H9 (cell line): ENCODE data around the gene C1orf159. TPM values are rescaled to one million over a fixed set of nuclear protein-coding genes. Genes with fewer than 3 reads are reported as not detected.

Source experiments
- DNase-seq: peaks from one replicate; pipeline ENCODE4 v3.0.0-alpha.2; 2017
- H2AFZ ChIP-seq: one replicate; pipeline ENCODE4 v1.6.1; 2013; ENCODE audit warnings: mild to moderate bottlenecking, low read length, control low read depth, moderate library complexity
- H2AK5ac ChIP-seq: 2 replicates; pipeline ENCODE4 v1.6.1; 2013; ENCODE audit warnings: low read length, control low read depth, mixed read lengths; ENCODE audit not compliant: insufficient read length
- H2BK120ac ChIP-seq: one replicate; pipeline ENCODE4 v1.6.1; 2013; ENCODE audit warnings: low read depth, mild to moderate bottlenecking, low read length, control low read depth, inconsistent platforms; ENCODE audit not compliant: poor library complexity, severe bottlenecking
- H2BK12ac ChIP-seq: 2 replicates; pipeline ENCODE4 v1.6.1; 2013; ENCODE audit warnings: low read length, control low read depth, mixed read lengths, low read depth; ENCODE audit not compliant: insufficient read length
- H2BK15ac ChIP-seq: 2 replicates; pipeline ENCODE4 v1.6.1; 2013; ENCODE audit warnings: low read depth, low read length, control low read depth
- H2BK20ac ChIP-seq: one replicate; pipeline ENCODE4 v1.6.1; 2013; ENCODE audit warnings: low read depth, mild to moderate bottlenecking, low read length, control low read depth, inconsistent platforms; ENCODE audit not compliant: poor library complexity, severe bottlenecking
- H2BK5ac ChIP-seq: 2 replicates; pipeline ENCODE4 v1.6.1; 2013; ENCODE audit warnings: low read length, control low read depth, mixed read lengths; ENCODE audit not compliant: insufficient read length
- H3K14ac ChIP-seq: 2 replicates; pipeline ENCODE4 v1.6.1; 2013; ENCODE audit warnings: low read length, control low read depth; ENCODE audit not compliant: insufficient read depth
- H3K18ac ChIP-seq: 2 replicates; pipeline ENCODE4 v1.6.1; 2013; ENCODE audit warnings: low read depth, mild to moderate bottlenecking, mixed read lengths, low read length, control low read depth; ENCODE audit not compliant: insufficient read length
- H3K23ac ChIP-seq: 2 replicates; pipeline ENCODE4 v1.6.1; 2013; ENCODE audit warnings: low read length, control low read depth, mixed read lengths, low read depth; ENCODE audit not compliant: insufficient read length
- H3K23me2 ChIP-seq: 2 replicates; pipeline ENCODE4 v1.6.1; 2013; ENCODE audit warnings: low read depth, mild to moderate bottlenecking, mixed read lengths, low read length, control low read depth; ENCODE audit not compliant: insufficient read length, poor library complexity, severe bottlenecking
- H3K27ac ChIP-seq: 2 replicates; pipeline ENCODE4 v1.5.1; 2013; ENCODE audit warnings: low read length, control low read depth, mixed read lengths, low read depth; ENCODE audit not compliant: insufficient read length
- H3K27me3 ChIP-seq: 2 replicates; pipeline ENCODE4 v1.6.1; 2013; ENCODE audit warnings: low read length, control low read depth, inconsistent platforms; ENCODE audit not compliant: insufficient read depth
- H3K4ac ChIP-seq: 2 replicates; pipeline ENCODE4 v1.6.1; 2013; ENCODE audit warnings: low read depth, mild to moderate bottlenecking, control low read depth, inconsistent platforms, low read length, moderate library complexity
- H3K4me1 ChIP-seq: 2 replicates; pipeline ENCODE4 v1.6.1; 2013; ENCODE audit warnings: low read length, control low read depth, inconsistent platforms; ENCODE audit not compliant: insufficient read depth
- H3K4me2 ChIP-seq: 2 replicates; pipeline ENCODE4 v1.6.1; 2013; ENCODE audit warnings: low read length, control low read depth, mixed read lengths; ENCODE audit not compliant: insufficient read length, insufficient read depth
- H3K56ac ChIP-seq: 2 replicates; pipeline ENCODE4 v1.6.1; 2013; ENCODE audit warnings: low read depth, mild to moderate bottlenecking, mixed read lengths, low read length, control low read depth; ENCODE audit not compliant: insufficient read length
- H3K79me1 ChIP-seq: 2 replicates; pipeline ENCODE4 v1.6.1; 2013; ENCODE audit warnings: low read depth, mild to moderate bottlenecking, moderate library complexity, low read length, control low read depth, inconsistent platforms; ENCODE audit not compliant: insufficient read depth, poor library complexity, severe bottlenecking
- H3K79me2 ChIP-seq: 2 replicates; pipeline ENCODE4 v1.6.1; 2013; ENCODE audit warnings: low read length, control low read depth, inconsistent platforms; ENCODE audit not compliant: insufficient read depth
- H3K9ac ChIP-seq: 2 replicates; pipeline ENCODE4 v1.6.1; 2013; ENCODE audit warnings: low read length, control low read depth, mixed read lengths; ENCODE audit not compliant: insufficient read length; ENCODE audit errors: extremely low read depth
- H3K9me3 ChIP-seq: one replicate; pipeline ENCODE4 v1.6.1; 2013; ENCODE audit warnings: low read depth, low read length, inconsistent platforms; ENCODE audit not compliant: control insufficient read depth
- H3T11ph ChIP-seq: one replicate; pipeline ENCODE4 v1.6.1; 2013; ENCODE audit warnings: mild to moderate bottlenecking, low read length, control low read depth, inconsistent platforms
- H4K20me1 ChIP-seq: one replicate; pipeline ENCODE4 v1.6.1; 2013; ENCODE audit not compliant: control insufficient read depth, insufficient read length, insufficient read depth
- H4K5ac ChIP-seq: 2 replicates; pipeline ENCODE4 v1.6.1; 2013; ENCODE audit warnings: low read depth, mild to moderate bottlenecking, mixed read lengths, low read length, control low read depth; ENCODE audit not compliant: insufficient read length
- H4K8ac ChIP-seq: replicated peaks from 2 replicates; pipeline ENCODE4 v1.6.1; 2013; ENCODE audit warnings: low read length, control low read depth, mixed read lengths, low read depth; ENCODE audit not compliant: insufficient read length
- H4K91ac ChIP-seq: 2 replicates; pipeline ENCODE4 v1.6.1; 2013; ENCODE audit warnings: low read depth, mild to moderate bottlenecking, moderate library complexity, mixed read lengths, low read length, control low read depth; ENCODE audit not compliant: insufficient read length
- H3K27ac Mint-ChIP-seq, 3 experiments: 2 replicates in 2 of 3; 3 replicates in 1 of 3; pipeline ENCODE4 v1.8.0; 2020 to 2021; ENCODE audit warnings: mixed read lengths in 3 of 3, mild to moderate bottlenecking in 1 of 3, moderate library complexity in 1 of 3
- H3K27me3 Mint-ChIP-seq: 2 replicates; pipeline ENCODE4 v1.8.0; 2021; ENCODE audit warnings: low read depth, mild to moderate bottlenecking, moderate library complexity, mixed read lengths
- H3K36me3 Mint-ChIP-seq, 3 experiments: 2 replicates in 2 of 3; 3 replicates in 1 of 3; pipeline ENCODE4 v1.8.0; 2020 to 2021; ENCODE audit warnings: low read depth in 3 of 3, mixed read lengths in 3 of 3; ENCODE audit not compliant: insufficient read depth in 1 of 3
- H3K4me1 Mint-ChIP-seq, 2 experiments: 2 replicates each; pipeline ENCODE4 v1.8.0; 2020; ENCODE audit warnings: mixed read lengths in 2 of 2
- H3K4me3 Mint-ChIP-seq, 2 experiments: 2 replicates in 1 of 2; 3 replicates in 1 of 2; pipeline ENCODE4 v1.8.0; 2020 to 2021; ENCODE audit warnings: mild to moderate bottlenecking in 2 of 2, mixed read lengths in 2 of 2, moderate library complexity in 1 of 2
- H3K9me3 Mint-ChIP-seq, 2 experiments: 2 replicates in 1 of 2; 3 replicates in 1 of 2; pipeline ENCODE4 v1.8.0; 2020; ENCODE audit warnings: mild to moderate bottlenecking in 2 of 2, mixed read lengths in 2 of 2, moderate library complexity in 1 of 2
- CTCF ChIP-seq: fragments of 200-600 bp; sonication (generic); conservative IDR thresholded peaks from 3 replicates; pipeline ENCODE4 v1.8.0; 2021; ENCODE audit warnings: antibody characterized with exemption, mild to moderate bottlenecking
- WGBS: extraction: QIAGEN DNeasy Blood & Tissue Kit; methylation state at CpG from one replicate; pipeline ENCODE4 v1.1.7; 2013; ENCODE audit warnings: missing lambda C conversion rate, low lambda C conversion rate, mixed read lengths; ENCODE audit not compliant: insufficient read length; ENCODE audit errors: extremely low coverage; 5-methylcytosine and 5-hydroxymethylcytosine counted together
- total RNA-seq: library from RNA; stranded (reverse); gene quantifications from 2 replicates; pipeline ENCODE4 v1.2.1, GENCODE V29; 2021

The C1orf159 gene
- total RNA-seq, 1 experiment from 2014 or later, result 12.3 TPM

- no peak overlapping the region for H2BK20ac ChIP-seq
- peaks cover 48% of the 10 kb centered on the region for H3K27me3 Mint-ChIP-seq
- H2BK12ac ChIP-seq, result no peak overlapping the region
- H3T11ph ChIP-seq, result no peak overlapping the region
- no peak overlapping the region for H4K5ac ChIP-seq
- H3K36me3 Mint-ChIP-seq, result peaks cover 11 to 43% (median 37%) of the 10 kb centered on the region in 3 experiments
- no peak overlapping the region for H3K9ac ChIP-seq
- H2AK5ac ChIP-seq, result no peak overlapping the region
- no peaks in the 10 kb centered on the region; the same call in 1 of the 2 replicates for H3K27me3 ChIP-seq
- DNase-seq, result peak; percentile 93
- H3K23ac ChIP-seq, result no peak overlapping the region
- peaks cover 7 to 15% of the 10 kb centered on the region in 2 experiments for H3K4me1 Mint-ChIP-seq
- no peak overlapping the region for H2AFZ ChIP-seq
- no peak overlapping the region for H3K27ac ChIP-seq
- H3K14ac ChIP-seq, result 0 out of 2 replicates have a peak overlapping the region, but pooled peaks have one; percentile 36
- H3K79me2 ChIP-seq, result no peaks in the 10 kb centered on the region
- peak overlapping the region; percentile 38 for H3K4me2 ChIP-seq
- H2BK15ac ChIP-seq, result no peak overlapping the region
- H3K4me1 ChIP-seq, result no peaks in the 10 kb centered on the region
- H2BK120ac ChIP-seq, result no peak overlapping the region
- WGBS, result no CpG with 5 or more reads among the region's 99 CpGs
- no peak overlapping the region for H4K8ac ChIP-seq
- no peak overlapping the region for H3K18ac ChIP-seq
- no peak overlapping the region for H3K56ac ChIP-seq
- no peaks in the 10 kb centered on the region for H3K79me1 ChIP-seq
- H3K4me3 Mint-ChIP-seq, result peak overlapping the region; percentile 47 to 72; a peak in 4 of 5 replicates
- H4K91ac ChIP-seq, result no peak overlapping the region
- H3K27ac Mint-ChIP-seq, result no peak overlapping the region
- no peaks in the 10 kb centered on the region; a peak in 1 of 5 replicates for H3K9me3 Mint-ChIP-seq
- no peak overlapping the region for H3K4ac ChIP-seq
- peak; percentile 32; the same call in 2 of the 3 replicates for TF ChIP-seq CTCF
- H3K23me2 ChIP-seq, result peaks cover 4% of the 10 kb centered on the region
- no peaks in the 10 kb centered on the region for H3K9me3 ChIP-seq
- H4K20me1 ChIP-seq, result peaks cover 3% of the 10 kb centered on the region
- no peak overlapping the region for H2BK5ac ChIP-seq
Measured at GRCh38 chr1:1040004-1040991, 75.6 kb downstream of the C1orf159 start.
